Left cardiac atrium (tissue), 4 donors: ENCODE measurements around the gene ATG14. TPM values are rescaled to one million over a fixed set of nuclear protein-coding genes. Genes with fewer than 3 reads are reported as not detected.

Experiments used
- ATAC-seq, 2 donors: fragments of 200-7000 bp; cut with Tn5 transposase; one replicate each; pipeline ENCODE4 v1.9.1; 2020; ENCODE audit warnings: mild to moderate bottlenecking in 2 of 2, moderate library complexity in 2 of 2
- DNase-seq: peaks from one replicate; pipeline ENCODE4 v3.0.0-alpha.2; 2020
- intact Hi-C, 2 donors: fragments of 100-400 bp; cut with DNase I; formaldehyde crosslinking; loops; one replicate each; pipeline versions ENCODE4 v1.14.1 to v1.15.1; 2022 to 2023
- total RNA-seq, 2 donors: library from RNA; stranded (reverse); fragmentation: NEBNext Ultra II Directional; extraction: Animal tissue kit (Norgen Biotek cat#: 25700); gene quantifications; one replicate each; pipeline ENCODE4 v1.2.1, GENCODE V29; 2021
- donor health status: DM: no; HTN: yes; CAD: no.
- donor health status: DM: no; HTN: yes; CAD: no; lungs with severe emphysema.
- donor health status: DM: yes; HTN: yes; CAD: no.
- donor health status: Dilated cardiomyopathy.

The ATG14 gene
- total RNA-seq, 2 donors from 2014 or later = 6.8 to 8.5 TPM

- ATAC-seq = no peak
- intact Hi-C loops = no loop called here
- DNase-seq = no peak
These were observed 71.9 kb downstream of the ATG14 start for GRCh38 chr14:55339770-55340169.

- intact Hi-C loops = no loop called here
- no peak for ATAC-seq
- DNase-seq = no peak
These were observed 74.9 kb downstream of the ATG14 start for GRCh38 chr14:55336691-55337090.

GRCh38 chr14:55336162-55336561 is 75.5 kb downstream of the ATG14 start:
- ATAC-seq (peak in 1 of 2 donors; percentile 23), DNase-seq (no peak)
- intact Hi-C loops = no loop called here

GRCh38 chr14:55333711-55334485 is 77.7 kb downstream of the ATG14 start:
- intact Hi-C loops = no loop called here
- no peak for DNase-seq
- ATAC-seq = no peak

- intact Hi-C loops = no loop called here
- ATAC-seq = no peak
- no peak for DNase-seq
These were observed 78.7 kb downstream of the ATG14 start for GRCh38 chr14:55332654-55333570.

- DNase-seq = no peak
- intact Hi-C loops = no loop called here
- ATAC-seq = no peak
These were observed 81.5 kb downstream of the ATG14 start for GRCh38 chr14:55329999-55330710.

- intact Hi-C loops = no loop called here
- ATAC-seq = peak in 1 of 2 donors; percentile 33
- DNase-seq = no peak
These were observed 83.3 kb downstream of the ATG14 start for GRCh38 chr14:55328317-55328716.

GRCh38 chr14:55327179-55327578 is 84.5 kb downstream of the ATG14 start:
- intact Hi-C loops = no loop called here
- ATAC-seq (no peak), DNase-seq (no peak)

- intact Hi-C loops = no loop called here
- no peak for ATAC-seq
These were observed 86.8 kb downstream of the ATG14 start for GRCh38 chr14:55324812-55325211.

GRCh38 chr14:55323910-55324309 is 87.7 kb downstream of the ATG14 start:
- intact Hi-C loops = no loop called here
- DNase-seq (no peak), ATAC-seq (no peak)

More at GRCh38 chr14:55324812-55325211, 86.8 kb downstream of the ATG14 start:
- no peak for DNase-seq

GRCh38 chr14:55318694-55319093 is 92.9 kb downstream of the ATG14 start:
- DNase-seq (no peak), ATAC-seq (no peak)
- intact Hi-C loops = no loop called here

- DNase-seq = no peak
- ATAC-seq = no peak
- intact Hi-C loops = no loop called here
These were observed 93.9 kb downstream of the ATG14 start for GRCh38 chr14:55317542-55318306.

GRCh38 chr14:55316564-55316963 is 95.1 kb downstream of the ATG14 start:
- ATAC-seq (peak; percentile 15 to 56), DNase-seq (no peak)
- intact Hi-C loops = no loop called here

Other genes starting within 250 kb of the ATG14 start
- gene DLGAP5, start 220.2 kb downstream of the ATG14 start, total RNA-seq = under 1 TPM; 0.29 to 0.80 TPM
- gene FBXO34, start 140.4 kb downstream of the ATG14 start, total RNA-seq = 10 to 100 TPM; 18.8 to 23.8 TPM
- gene TBPL2, start 28.8 kb upstream of the ATG14 start, total RNA-seq = not detected
- 100 to 1,000 TPM; 173 to 176 TPM for gene KTN1, start 168.4 kb upstream of the ATG14 start, total RNA-seq